K562 (cell line): ENCODE measurements around the gene TSPAN16. TPM values are rescaled to one million over a fixed set of nuclear protein-coding genes. Genes with fewer than 3 reads are reported as not detected.

Experiments used
- CREB3L1 ChIP-seq: fragments of 450-650 bp; IDR thresholded peaks from 2 replicates; pipeline ENCODE4 v1.6.1; 2014; ENCODE audit warnings: low read depth, mild to moderate bottlenecking, moderate library complexity, borderline replicate concordance
- CUX1 ChIP-seq: fragments of 200-800 bp; sonication (Bioruptor generic); IDR thresholded peaks from 2 replicates; pipeline ENCODE4 v1.6.1; 2016; ENCODE audit warnings: missing genetic modification characterization, missing compliant biosample characterization
- CXXC5 ChIP-seq: fragments of 250-450 bp; sonication (Bioruptor Pico); IDR thresholded peaks from 2 replicates; pipeline ENCODE4 v1.8.0; 2022; ENCODE audit warnings: inconsistent platforms, mild to moderate bottlenecking, moderate library complexity
- EGR1 ChIP-seq: fragments of 450-650 bp; conservative IDR thresholded peaks from 2 replicates; pipeline ENCODE4 v1.6.1; 2017; ENCODE audit warnings: mild to moderate bottlenecking
- HDAC2 ChIP-seq: fragments of 450-650 bp; IDR thresholded peaks from 2 replicates; pipeline ENCODE4 v1.6.1; 2016; ENCODE audit warnings: mild to moderate bottlenecking
- MLX ChIP-seq, 2 experiments: fragments of 450-650 bp in 1 of 2; sonication (generic) in 1 of 2; formaldehyde crosslinking; conservative IDR thresholded peaks; 2 replicates each; pipeline versions ENCODE4 v1.4.0 to v1.8.1; 2020 to 2022; ENCODE audit warnings: mild to moderate bottlenecking in 1 of 2, missing genetic modification reagents in 1 of 2
- MNT ChIP-seq, 2 experiments: fragments of 450-650 bp; conservative IDR thresholded peaks; 2 replicates each; pipeline ENCODE4 v1.6.1; 2017; ENCODE audit warnings: mild to moderate bottlenecking in 2 of 2, moderate library complexity in 2 of 2
- POLR2AphosphoS5 ChIP-seq: IDR thresholded peaks from 2 replicates; pipeline ENCODE4 v1.6.1; 2011; ENCODE audit warnings: mild to moderate bottlenecking, low read depth, low read length, moderate library complexity; ENCODE audit not compliant: control insufficient read depth, insufficient read depth
- RBM22 ChIP-seq: fragments of 200-400 bp; formaldehyde crosslinking; IDR thresholded peaks from 2 replicates; pipeline ENCODE4 v1.6.1; 2018; ENCODE audit warnings: low read length, low read depth; ENCODE audit not compliant: poor library complexity, severe bottlenecking
- RBM25 ChIP-seq: fragments of 200-400 bp; formaldehyde crosslinking; IDR thresholded peaks from 2 replicates; pipeline ENCODE4 v1.6.1; 2018; ENCODE audit warnings: low read length, low read depth, moderate library complexity; ENCODE audit not compliant: severe bottlenecking
- RCOR1 ChIP-seq, 2 experiments: IDR thresholded peaks; 2 replicates each; pipeline ENCODE4 v1.6.1; 2012; ENCODE audit warnings: low read depth in 2 of 2, low read length in 2 of 2, borderline replicate concordance in 1 of 2, improper control_type of control experiment in 1 of 2
- SMARCE1 ChIP-seq: fragments of 450-650 bp; IDR thresholded peaks from 2 replicates; pipeline ENCODE4 v1.7.1; 2016; ENCODE audit warnings: mild to moderate bottlenecking
- SRSF7 ChIP-seq: fragments of 200-400 bp; formaldehyde crosslinking; optimal IDR thresholded peaks from 2 replicates; pipeline ENCODE3; 2017; ENCODE audit warnings: mild to moderate bottlenecking, low read depth, low read length
- ZNF23 ChIP-seq: fragments of 250-450 bp; sonication (Bioruptor Pico); IDR thresholded peaks from 2 replicates; pipeline ENCODE4 v1.4.0; 2020; ENCODE audit warnings: mild to moderate bottlenecking
- ZNF655 ChIP-seq: fragments of 250-450 bp; sonication (Bioruptor Pico); IDR thresholded peaks from 2 replicates; pipeline ENCODE4 v1.5.0; 2021
- polyA plus RNA-seq, 8 experiments: library from polyadenylated mRNA; depleted of rRNA in 4 of 8; stranded (reverse) in 5 of 8; unstranded in 3 of 8; fragments of >200 nt; fragmentation: Nextera tagmentation in 2 of 8; fragmentation: Illumina TruSeq in 1 of 8; extraction: Ambion mirVana in 2 of 8; extraction: Trizol in 1 of 8; gene quantifications; 2 replicates each; pipeline versions ENCODE4 v1.2.1 to v1.2.3, GENCODE V29; 2011 to 2014; ENCODE audit warnings: inconsistent platforms in 1 of 8, missing spikeins in 1 of 8
- total RNA-seq, 7 experiments: library from RNA; depleted of rRNA in 6 of 7; stranded (reverse); fragments of >200 nt in 6 of 7; fragmentation: Illumina TruSeq in 2 of 7; extraction: Trizol in 2 of 7; gene quantifications; 2 replicates each; pipeline versions ENCODE4 v1.2.1 to v1.2.3, GENCODE V29; 2011 to 2021; ENCODE audit warnings: low replicate concordance in 1 of 7

The TSPAN16 gene
- total and polyA plus RNA-seq, 9 of the 15 experiments (the other 6 are each of a cell fraction or from before 2014, with no cell fraction given), result not detected

- TF ChIP-seq ZNF655 (no peak), CXXC5 (CRISPR knock-in tag) (peak; percentile 26; the same call in 1 of the 2 replicates), POLR2AphosphoS5 (no peak), SMARCE1 (no peak), RCOR1 (IDR thresholded peaks at IDR 0.05; ENCODE audit: borderline replicate concordance in 1 of 2, low read depth in 2 of 2, low read length in 2 of 2) (peak in 1 of 2 experiments; percentile 58; a peak in 2 of 4 replicates), ZNF23 (no peak), RBM25 (peak; percentile 97), CREB3L1 (no peak), RBM22 (no peak), MNT (conservative IDR thresholded peaks at IDR 0.05) (peak in 1 of 2 experiments; percentile 63; a peak in 1 of 4 replicates), HDAC2 (peak; percentile 71), MLX (CRISPR knock-in tag; conservative IDR thresholded peaks at IDR 0.05) (0 out of 4 replicates have a peak, but pooled peaks of 1 of the 2 experiments have one; percentile 25), SRSF7 (no peak), CUX1 (CRISPR knock-in tag) (no peak), EGR1 (peak; percentile 52)
Measured at GRCh38 chr19:11261971-11262839, 33.8 kb upstream of the TSPAN16 start, which contains the start of gene DOCK6 (continued).
